Daoy (cell line): Measurements from ENCODE around the gene SRSF3. TPM values are rescaled to one million over a fixed set of nuclear protein-coding genes. Genes with fewer than 3 reads are reported as not detected.
A peak's percentile ranks its signal among the peaks of the same experiment; 100 is the strongest.
"Not testable (repeated sequence)": the region's sequence is repeated elsewhere in the genome, so short reads cannot be mapped to it uniquely, and the experiment has no call there.

ENCODE experiments used
- DNase-seq: peaks from one replicate; pipeline ENCODE4 v3.0.0-alpha.2; 2015; ENCODE audit warnings: low read depth
- total RNA-seq: library from RNA; depleted of rRNA; stranded (reverse); fragments of >200 nt; shearing (Covaris generic); gene quantifications from 2 replicates; pipeline ENCODE4 v1.2.3, GENCODE V29; 2014; rRNA removed

The SRSF3 gene
- total RNA-seq, 1 experiment from 2014 or later = 259 TPM

GRCh38 chr6:36643977-36644376, 49.8 kb downstream of the SRSF3 start:
- no peak for DNase-seq

- no peak for DNase-seq
Observed at GRCh38 chr6:36649086-36649485, 54.9 kb downstream of the SRSF3 start.

GRCh38 chr6:36649701-36650484, 55.7 kb downstream of the SRSF3 start:
- DNase-seq = peak; percentile 72

GRCh38 chr6:36650848-36651478, 56.8 kb downstream of the SRSF3 start:
- no peak for DNase-seq

GRCh38 chr6:36651659-36652379, 57.7 kb downstream of the SRSF3 start:
- DNase-seq = no peak

- not testable (repeated sequence) for DNase-seq
Observed at GRCh38 chr6:36654469-36654868, 60.3 kb downstream of the SRSF3 start.

Other genes with a start within 250 kb of the SRSF3 start
- gene ETV7, start 206.7 kb upstream of the SRSF3 start, total RNA-seq = 0.69 and 0.83 TPM in 2 replicates
- 0.03 TPM in 1 of 2 replicates, not detected in the other for gene PXT1, start 151.5 kb upstream of the SRSF3 start, total RNA-seq
- gene KCTD20, start 151.4 kb upstream of the SRSF3 start, total RNA-seq = 93.1 and 107 TPM in 2 replicates
- gene STK38, start 46.9 kb upstream of the SRSF3 start, total RNA-seq = 22.2 and 31.6 TPM in 2 replicates
- gene CDKN1A, start 84.4 kb downstream of the SRSF3 start, total RNA-seq = 38.4 and 48.8 TPM in 2 replicates
- under 0.01 and 0.65 TPM in 2 replicates for gene RAB44, start 103.5 kb downstream of the SRSF3 start, total RNA-seq
- 0.63 TPM in 1 of 2 replicates, not detected in the other for gene CPNE5, start 245.1 kb downstream of the SRSF3 start, total RNA-seq